Superior temporal gyrus (tissue), 1 donor: ENCODE results near the gene ERGIC2.

Experiments used
- DNase-seq: peaks from one replicate; pipeline ENCODE4 v3.0.0-alpha.2; 2016; ENCODE audit errors: extremely low spot score

Gene ERGIC2

DNA sequence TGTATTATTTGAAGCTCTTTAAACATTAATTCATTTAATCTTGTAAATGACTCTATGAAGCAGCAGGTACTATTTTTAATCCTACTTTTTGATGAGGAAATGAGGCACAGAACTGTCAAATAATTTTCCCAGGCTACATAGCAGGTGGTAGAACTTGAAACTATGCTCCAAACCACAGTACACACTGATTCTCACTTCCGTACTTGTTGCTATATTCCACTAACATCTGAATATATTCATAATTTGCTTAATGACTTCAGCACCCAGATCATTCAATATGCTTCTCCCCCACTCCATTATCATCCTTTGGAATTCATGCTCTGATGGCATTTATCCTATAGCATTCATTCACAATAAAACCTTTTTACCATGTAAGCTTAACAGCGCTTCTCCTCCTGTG, 4.9 kb downstream of the ERGIC2 start:
- no peak for DNase-seq

DNA sequence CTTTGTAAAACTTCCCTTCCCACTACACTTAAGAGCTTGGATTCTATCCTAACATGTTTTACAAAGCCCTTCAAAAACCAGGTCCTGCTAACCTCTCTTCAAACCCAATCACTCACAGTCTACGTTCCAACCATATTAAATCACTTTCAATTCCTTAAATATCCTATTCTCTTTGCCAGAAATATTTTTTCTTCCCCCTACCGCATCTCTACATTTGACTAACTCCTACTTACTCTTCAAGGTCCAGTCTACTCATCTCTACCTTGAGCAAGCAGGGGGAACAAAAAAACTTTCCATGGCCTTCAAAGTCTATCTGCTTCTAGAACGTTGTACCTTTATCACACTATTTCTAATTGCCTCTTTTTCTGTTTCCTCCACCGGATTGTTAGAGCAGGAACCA, 6.1 kb downstream of the ERGIC2 start:
- no peak for DNase-seq

DNA sequence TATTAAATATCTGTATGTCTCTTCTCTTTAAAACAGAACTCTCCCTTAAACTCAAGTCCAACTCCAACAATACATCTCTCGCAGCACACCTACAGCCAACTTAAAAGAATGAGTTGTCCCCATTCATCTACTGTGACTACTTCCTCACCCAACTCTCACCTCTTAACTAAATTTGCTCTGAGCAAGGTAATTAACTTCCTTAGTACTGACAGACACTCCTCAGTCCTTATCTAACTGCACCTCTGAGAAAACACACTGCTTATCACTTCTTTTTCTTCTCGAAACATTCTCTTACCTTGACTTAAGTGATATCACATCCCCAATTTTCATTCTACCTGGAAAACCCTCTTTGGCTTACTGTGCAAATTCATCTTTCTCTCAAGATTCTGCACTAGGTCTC, 7.0 kb downstream of the ERGIC2 start:
- DNase-seq = no peak

DNA sequence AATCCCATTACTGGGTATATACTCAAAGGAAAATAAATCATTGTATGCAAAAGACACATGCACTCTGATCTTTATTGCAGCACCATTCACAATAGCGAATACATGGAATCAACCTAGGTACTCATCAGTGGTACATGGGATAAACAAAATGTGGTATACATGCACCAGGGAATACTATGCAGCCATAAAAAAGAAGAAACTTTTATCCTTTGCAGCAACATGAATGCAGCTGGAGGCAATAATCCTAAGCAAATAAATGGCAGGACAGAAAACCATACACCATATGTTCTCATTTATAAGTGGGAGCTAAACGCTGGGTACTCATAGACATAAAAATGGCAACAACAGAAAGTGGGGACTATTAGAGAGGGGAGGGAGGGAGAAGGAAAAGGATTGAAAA, 15.9 kb downstream of the ERGIC2 start:
- no peak for DNase-seq

DNA sequence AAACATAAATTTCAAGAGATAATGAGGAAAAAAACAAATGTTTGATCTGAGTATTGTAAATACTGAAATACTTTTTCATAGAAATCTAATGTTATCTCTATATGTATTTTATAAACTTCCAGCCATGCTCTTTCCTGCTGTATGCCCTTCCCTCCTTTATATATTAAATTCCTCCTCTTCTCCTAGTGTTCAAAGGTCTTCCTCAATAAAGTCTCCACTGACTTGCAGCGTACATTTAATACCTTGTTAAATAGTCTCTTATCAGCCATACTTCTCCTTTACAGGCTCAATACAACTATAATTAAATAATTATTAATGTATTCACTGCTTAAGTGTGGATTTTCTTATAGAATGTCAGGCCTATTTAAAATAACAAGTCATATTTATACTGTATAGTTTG, 26.0 kb downstream of the ERGIC2 start:
- no peak for DNase-seq

DNA sequence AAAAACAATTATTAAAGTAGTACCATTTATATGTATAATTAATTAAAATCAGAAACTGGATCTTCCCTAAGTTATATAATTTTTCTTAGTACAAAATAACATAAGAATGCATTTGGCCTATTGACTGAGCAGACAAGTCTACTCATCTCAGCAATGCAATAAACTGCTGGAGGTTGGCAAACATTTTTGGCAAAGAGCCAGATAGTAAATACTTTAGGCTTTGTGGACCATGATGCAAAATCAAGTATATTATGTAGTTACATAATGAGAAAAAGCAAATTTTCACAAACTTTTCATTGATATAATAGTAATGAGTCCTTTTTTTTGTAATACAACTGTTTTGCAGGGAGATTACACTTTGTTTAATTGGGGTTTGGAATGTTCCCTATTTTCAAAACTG, 30.9 kb downstream of the ERGIC2 start:
- DNase-seq = no peak

DNA sequence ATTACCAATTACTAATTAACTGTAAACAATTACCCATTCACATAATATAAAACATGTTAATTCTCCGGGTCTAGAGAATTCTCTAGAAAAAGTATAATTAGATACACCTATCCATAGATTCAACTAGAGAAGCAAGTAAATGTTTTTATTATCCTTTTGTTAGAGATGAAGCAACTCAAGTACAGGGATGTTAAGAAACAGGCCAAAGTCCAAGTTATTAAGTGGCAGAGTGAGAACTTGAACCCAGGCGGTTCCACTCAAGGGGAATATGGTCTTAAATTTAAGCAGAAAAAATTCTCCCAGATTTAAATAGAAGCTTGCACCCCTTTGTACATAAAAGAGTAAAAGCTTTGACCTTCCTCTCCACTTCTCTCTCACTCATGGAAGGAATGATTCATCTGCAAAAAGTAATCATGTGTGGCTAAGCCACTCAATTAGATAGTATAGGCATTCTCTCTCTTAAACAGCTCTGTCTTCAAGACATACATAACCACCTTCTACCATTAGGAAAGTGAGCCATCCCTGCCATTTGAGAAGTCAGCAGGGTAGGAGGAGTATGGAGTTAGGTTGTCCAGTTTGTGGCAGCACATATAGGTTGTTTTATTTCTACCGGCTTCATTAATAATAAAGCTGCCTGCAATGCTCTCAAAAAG, 34.1 kb downstream of the ERGIC2 start:
- no peak for DNase-seq

DNA sequence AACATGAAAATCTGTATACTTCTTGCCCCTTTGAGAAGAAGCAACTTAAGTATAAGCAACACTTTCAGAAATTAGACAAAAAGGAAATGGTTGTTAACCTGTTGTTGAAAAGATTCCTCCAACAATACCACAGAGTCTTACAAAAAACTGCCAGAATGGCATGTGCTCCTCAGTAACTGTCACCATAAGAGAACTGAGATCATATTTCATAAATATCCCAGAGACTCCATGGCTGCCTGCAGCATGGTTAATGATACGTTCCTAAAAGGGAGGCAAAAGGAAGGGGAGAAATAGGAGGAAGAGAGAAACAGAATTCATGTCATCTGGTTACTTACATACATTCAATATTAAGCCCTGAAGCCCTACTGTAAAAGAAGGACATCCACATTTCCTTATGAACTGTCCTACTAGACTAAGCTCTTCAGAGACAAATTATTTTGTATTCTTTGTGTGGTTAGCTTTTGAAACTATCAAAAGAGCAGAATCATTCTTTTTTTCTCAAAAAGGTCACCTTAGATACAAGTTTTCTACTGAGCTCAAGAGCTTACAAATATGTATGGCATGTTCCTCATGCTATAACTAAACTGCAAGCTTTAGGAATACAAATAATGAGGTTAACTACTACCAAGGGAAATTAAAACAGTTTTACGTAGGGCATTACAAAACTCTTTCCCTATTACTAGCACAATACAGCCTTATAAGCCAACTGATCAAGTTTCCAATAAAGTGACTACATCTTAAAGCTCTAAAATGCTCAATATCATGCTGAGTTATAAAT, 37.8 kb downstream of the ERGIC2 start:
- DNase-seq = no peak

DNA sequence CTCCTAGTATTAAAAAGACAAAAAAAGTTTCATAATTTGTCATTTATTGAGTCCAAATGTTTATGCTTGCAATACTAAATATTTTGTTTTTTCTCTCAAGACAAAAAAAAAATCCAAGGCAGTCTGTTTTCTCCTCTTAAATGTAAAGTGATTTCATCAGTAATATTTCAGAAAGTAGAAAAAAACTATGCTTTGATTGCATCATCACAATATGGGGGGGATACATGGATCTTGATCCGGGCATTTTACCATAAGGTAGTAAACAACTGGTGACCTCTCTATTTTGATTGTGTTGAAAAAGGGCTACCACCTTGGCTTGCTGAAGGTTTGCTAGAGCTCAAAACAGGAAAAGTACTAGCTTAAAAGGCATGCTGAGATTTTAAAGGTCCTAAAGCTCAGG, 43.6 kb downstream of the ERGIC2 start:
- no peak for DNase-seq

DNA sequence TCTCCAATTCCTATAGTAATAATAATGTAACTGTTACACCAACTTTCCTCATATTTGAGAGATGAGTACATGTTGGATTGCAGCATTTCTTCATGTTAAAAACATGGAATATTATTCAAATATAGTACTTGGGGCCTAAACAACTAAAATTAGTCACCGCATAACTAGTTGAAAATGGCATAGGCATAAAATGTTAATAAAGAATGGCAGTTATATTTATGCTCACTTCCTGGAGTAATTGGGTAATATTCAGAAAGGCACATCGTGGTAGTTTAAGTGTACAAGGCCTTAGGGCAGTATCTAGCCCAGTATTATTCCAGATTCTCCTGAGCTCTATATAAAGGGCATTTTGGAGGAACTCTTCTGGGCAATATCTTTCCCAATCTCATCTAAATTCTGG, 46.0 kb downstream of the ERGIC2 start:
- DNase-seq = no peak

DNA sequence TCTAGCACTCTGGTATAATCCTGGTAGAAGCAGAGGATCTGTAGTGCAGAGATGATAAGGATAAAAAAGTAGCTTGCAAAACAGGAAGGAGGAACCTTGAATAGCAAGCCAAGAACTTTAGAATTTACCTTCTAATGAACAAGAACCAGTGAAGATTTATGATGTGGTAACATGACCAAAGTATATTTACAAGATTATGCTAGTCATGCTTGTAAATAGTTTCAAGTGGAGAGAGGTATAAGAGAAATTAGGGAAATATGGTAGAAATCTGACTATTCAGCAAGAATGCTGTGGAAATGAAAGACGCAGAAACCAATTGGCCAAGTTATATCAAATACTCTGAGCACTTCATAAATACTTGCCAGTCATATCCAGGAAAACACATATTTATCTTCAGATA, 47.8 kb downstream of the ERGIC2 start:
- DNase-seq = no peak

DNA sequence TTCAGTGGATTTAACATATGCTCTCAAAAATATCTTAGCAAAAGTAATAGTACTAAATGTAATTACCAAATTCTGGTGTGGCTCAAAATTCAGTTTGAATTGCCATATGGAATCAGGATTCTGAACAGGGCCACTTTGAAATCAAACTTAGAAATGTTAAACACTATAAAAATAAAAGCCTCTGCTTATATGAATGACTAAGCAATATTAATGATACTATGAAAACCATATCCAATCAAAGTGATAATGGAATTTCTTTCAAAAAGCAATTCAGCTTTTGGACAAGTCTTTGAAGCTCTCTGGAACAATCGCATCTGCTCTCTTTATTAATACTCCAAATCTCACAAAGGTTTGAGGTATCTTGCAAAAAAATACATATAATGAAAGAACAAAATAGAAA, 51.6 kb downstream of the ERGIC2 start:
- DNase-seq = no peak

DNA sequence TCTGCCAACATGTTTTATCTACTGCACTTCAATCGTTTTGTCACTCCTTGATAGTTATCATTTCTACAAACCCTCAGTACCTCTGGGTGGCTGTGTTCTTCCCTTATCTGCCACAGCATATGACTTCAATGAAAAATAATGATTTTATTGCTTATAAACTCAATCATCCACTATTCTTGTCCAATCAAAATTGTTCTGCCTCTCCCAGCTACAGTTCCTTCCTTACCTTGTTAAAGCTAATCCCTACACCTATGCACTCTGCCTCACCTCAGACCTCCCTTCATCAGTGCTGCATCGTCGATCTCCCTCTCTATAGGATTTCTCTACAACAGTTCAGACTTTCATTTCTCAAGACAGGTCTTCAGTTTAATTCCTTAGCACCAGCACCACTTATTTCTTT, 58.8 kb downstream of the ERGIC2 start:
- no peak for DNase-seq

DNA sequence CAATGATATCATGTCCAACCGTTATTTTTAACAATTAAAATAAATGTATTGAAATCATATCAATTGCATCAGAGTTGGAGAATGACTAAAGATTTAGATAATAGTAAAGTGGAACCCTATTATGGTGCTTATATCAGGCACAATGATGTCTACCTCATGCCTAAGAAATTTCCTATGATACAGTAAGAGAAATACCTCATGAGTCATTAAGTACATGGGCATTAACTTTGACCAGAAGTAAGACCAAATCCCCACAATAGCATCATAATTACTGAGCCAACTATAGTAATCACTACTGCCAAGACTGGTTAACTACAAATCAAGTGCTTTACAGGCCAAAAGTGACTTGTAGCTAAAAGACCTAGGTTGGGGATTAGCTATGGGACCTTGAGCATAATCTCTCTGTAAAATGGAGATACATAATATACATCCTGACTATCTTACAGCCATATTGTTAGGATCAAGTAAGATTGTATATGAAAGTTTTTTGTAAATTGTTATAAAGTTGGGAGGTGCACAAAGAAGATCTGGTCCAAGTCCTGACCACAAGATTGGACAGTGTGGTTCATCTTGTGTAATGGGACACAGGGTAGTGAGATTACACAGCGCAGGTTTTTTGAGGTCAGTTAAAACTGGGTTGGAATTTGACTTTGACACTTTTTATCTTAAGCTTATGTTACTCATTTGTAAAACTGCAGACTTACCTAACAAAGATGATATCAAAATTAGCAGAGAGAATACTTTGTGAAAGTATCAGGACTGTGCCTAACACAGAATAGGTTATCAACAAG, 60.5 kb downstream of the ERGIC2 start:
- DNase-seq = no peak

DNA sequence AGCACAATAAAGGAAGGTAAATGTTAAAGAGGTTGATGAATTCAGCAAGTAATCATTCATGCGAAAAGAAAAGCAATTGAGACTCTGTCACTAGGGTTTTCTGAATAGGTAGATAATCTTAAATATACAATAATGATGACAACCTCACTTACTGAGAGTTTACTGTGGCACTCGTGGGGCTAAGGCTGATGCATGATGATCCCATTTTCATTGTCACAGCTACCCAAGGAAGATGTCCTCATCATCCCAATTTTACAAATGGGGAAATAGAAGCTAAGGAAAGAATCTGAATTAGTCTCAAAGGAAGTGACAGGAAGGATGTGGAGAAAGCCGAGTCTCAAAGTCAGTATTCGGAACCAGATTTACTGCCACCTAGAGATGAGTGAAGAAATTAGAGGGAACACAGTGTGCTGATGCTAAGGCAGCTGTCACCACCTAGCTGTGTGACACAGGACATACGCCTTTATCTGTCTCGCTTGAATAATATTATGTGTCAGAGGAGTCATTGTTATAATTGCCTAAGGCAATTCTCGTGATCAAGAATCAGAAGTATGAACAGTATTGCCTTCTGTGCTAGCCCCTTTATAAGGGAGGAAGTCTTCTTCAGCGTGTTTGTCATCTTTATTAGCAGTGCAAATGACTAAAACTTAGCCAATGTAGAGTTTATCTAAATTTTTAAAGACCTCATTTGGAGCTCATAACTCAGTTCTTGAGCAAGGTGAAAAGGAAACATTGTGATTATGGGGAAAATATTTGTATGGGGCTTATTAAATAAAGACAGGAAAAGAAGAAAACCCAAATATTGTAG, 63.2 kb downstream of the ERGIC2 start:
- peak; percentile 93 for DNase-seq

DNA sequence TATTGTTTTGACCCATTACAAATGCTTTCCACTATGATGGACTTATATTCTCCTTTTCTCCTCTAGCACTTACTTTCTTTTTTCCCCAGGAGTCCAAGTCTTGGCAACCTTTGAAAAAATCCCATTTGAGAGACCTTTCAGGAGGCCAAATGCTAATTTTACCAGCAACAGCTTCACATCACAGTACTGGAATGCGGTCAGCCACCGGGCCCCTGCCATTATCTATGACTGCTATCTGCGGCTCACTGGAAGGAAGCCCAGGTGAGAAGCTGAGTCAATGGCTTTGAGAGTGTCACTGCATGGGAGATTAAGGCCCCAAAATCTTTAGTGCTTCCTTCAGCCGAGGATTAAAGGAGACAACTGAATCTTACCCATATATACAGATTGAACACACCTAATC, 64.2 kb downstream of the ERGIC2 start:
- DNase-seq = no peak

DNA sequence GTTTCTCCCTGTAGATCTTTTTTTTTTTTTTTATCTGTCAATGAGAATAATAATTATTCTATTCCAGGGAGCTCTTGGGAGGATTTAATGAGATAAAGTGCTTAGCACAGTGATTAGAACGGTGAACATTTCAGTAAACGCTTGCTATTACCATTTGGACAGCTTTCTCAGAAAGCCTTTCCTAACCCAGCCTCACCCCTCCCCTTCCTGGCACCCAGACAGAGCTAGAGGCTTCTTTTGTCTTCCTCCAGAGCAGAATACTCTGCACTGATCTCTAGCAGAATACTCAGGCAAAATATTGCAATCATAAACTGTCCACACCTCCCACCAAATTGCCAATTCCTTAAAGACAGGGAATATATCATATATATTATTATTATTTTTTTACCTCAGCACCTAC, 66.6 kb downstream of the ERGIC2 start:
- DNase-seq = peak; percentile 60

DNA sequence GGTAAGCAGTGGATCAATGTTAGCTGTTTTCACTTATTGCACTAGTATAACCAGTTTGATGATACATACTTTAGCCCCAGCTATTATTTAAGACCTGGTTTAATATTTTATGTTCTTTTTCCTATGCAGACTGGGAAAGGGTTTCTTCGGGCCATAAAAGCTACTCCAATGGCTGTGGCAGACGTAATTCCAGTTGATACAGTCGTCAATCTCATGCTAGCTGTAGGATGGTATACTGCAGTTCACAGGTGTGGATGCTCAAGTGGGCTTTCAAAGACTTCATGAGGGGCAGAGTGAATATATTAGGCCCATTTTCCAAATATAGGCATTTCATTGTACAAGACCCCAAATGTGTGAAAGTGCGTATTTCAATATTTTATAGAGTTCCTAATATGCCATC, 70.1 kb downstream of the ERGIC2 start:
- no peak for DNase-seq

DNA sequence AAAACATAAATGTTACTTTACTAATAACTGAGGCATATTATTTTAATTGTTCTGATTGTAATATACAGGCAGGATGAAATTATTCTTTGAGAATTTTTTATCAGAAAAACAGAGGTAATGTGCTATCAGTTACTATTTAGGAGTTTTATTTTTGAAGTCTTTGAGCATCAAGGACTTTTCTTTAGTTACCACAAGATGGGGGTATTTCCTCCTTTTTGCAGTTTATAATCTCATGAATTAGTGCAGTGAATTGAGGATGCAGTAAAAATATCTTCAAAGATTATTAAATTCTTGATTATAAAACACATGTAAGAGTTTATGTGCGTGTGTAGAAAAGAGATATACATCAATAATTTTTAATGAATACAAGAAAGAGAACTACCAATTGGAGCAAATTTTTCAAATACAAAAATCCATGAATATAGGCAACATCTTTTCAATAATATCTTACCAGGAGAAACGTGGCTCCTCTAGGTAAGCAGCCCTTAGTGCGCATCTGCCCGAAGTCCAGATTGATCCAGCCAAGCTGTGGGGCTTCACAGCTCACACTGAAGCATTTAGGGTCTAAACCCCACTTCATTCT, 71.6 kb downstream of the ERGIC2 start:
- peak; percentile 63 for DNase-seq

DNA sequence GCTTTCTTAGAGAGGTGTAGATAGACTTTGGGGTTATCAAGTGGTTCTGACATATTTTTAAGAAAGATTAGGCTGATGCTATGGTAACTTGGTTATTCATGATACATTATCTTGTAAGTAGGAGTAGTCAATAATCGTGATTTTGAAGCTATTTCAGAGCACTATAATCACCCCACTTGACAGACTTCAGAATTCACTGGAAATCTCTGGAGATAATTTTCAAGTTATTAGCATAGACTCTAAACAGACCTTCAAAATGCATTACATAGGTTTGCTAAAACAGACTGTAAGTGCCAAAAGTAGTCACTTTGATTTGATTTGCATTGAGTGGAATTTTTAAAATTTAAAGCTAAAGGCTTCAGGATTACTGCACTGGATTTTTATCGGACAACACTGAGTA, 74.3 kb downstream of the ERGIC2 start:
- no peak for DNase-seq

DNA sequence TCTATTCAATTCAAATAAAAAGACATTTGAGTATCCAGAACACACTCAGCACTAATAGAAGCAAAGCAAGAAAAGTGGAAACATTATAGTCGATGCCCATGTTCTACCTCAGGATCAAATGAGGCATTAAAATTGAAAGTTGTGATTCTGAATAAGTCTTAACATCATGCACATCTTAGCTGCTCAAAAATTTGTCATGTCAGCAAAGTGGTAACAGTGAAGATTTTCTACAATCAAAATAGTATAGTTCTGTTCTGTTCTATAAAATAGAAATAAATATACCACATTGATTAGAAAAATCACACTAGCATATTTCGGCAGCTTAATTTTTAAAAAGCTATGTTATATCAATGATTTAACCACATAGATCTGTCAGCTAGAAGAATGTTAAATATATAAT, 74.7 kb downstream of the ERGIC2 start:
- no peak for DNase-seq

DNA sequence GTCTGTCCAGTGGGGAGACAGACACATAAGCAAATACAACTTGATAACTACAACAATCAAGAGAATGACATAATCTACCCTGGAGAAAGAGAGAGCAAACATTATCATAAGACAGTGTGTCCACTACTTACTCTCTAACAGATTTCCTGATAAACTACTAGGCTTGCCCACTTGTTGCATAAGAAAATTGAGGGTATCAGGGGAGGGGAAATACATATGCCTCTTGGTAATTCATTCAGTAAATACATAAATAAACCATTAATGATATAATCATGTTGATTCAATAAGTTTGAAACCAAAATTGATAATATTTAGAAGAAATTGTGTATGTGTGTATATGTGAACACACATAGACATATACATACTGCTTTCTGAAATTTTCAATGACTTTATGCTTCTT, 76.6 kb downstream of the ERGIC2 start:
- DNase-seq = no peak
